HG02798 (cell line): ENCODE data around the gene FBXO17.
"Not testable (repeated sequence)": the region's sequence is repeated elsewhere in the genome, so short reads cannot be mapped to it uniquely, and the experiment has no call there.

ENCODE experiments used
- ATAC-seq: cut with Tn5 transposase; IDR thresholded peaks from one replicate; pipeline ENCODE4 v1.9.1; 2021; ENCODE audit warnings: mild to moderate bottlenecking; ENCODE audit not compliant: unreplicated experiment, poor library complexity

FBXO17 gene

GRCh38 chr19:38985262-38985661 lies 9.7 kb upstream of the FBXO17 start:
- no peak for ATAC-seq

GRCh38 chr19:38980583-38981374 lies 5.2 kb upstream of the FBXO17 start:
- no peak for ATAC-seq

DNA sequence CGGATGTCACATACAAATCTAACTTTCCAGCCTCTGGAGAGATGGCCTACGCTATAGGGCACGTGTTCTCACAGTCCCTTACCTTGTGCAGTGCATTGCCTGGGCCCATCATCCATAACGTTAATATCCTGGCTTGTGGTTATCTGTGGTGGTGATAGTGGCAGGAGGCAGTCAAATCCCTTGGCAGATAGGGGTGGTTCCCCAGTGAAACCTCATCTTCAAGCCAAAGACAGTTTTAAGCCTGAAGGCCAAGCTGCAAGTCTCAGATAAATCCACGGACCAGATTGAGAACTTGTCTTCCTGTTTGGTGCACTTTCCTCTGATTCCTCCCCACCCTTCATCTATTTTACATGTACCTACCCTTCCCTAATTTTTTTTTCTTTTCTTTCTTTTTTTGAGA lies 4.3 kb upstream of the FBXO17 start:
- ATAC-seq: no peak

GRCh38 chr19:38978326-38978689 lies 2.8 kb upstream of the FBXO17 start:
- no peak for ATAC-seq

GRCh38 chr19:38977445-38978325 lies 2.1 kb upstream of the FBXO17 start:
- no peak for ATAC-seq

GRCh38 chr19:38975861-38976271 lies 324 bp upstream of the FBXO17 start:
- ATAC-seq: no peak

DNA sequence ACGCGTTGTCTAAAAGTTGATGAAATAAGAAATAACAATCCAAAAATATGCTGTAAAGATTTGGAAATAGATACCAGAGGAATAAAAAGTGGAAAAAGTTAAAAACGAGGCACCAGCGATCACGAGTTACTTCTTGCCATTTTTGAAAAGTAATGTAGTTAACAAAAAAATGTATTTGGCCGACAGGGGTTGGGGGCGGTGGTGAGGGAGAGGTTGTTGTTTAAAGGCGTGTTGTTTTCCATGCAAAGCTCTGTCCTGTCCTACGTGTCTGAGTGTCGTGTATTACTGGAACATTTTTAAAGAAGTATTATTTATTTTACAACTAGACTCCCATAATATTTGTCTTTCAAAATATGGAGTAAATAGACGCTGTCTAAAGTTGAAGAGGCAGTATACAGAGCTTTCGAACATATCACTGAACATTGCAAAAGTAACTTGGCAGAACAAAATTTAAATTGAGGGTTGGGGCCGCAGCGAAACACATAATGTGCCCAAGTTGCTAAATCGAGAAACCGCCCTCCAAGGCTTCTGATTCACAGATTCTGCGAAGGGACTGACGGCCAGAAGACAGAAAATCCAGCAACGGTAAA lies 823 bp downstream of the FBXO17 start:
- ATAC-seq: no peak

- ATAC-seq: no peak
These were observed 3.9 kb downstream of the FBXO17 start for GRCh38 chr19:38971672-38972071.

DNA sequence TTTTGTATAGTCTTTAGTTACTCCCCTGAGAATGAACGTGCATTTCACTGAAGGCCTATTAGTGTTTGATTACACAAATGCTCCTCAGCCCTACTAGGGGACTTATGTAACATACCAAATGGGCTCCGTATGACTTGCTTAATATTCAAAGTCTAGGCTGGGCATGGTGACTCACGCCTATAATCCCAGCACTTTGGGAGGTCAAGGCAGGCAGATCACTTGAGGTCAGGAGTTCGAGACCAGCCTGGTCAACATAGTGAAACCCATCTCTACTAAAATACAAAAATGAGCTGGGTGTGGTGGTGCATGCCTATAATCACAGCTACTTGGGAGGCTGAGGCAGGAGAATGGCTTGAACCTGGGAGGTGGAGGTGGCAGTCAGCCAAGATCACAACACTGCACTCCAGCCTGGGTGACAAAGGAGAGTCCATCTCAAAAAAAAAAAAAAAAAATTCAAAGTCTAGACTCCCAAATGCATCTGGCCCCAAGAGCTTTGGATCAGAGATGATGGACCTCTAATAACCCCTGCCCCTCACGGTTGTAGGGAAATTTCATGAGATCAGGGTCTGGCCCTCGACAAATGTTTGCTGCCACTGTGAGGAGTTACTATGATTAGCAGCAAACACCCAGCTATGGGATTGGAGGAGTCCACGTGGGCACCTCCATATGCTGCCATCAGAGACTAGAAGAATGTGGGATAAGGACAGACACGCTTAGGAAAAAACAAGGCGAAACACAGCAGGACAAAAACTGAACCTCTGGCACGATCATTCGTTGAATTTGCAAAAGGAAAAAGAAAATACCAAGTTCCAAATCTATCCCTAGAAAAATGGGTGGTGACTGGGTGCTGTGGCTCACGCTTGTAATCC lies 4.6 kb downstream of the FBXO17 start:
- no peak for ATAC-seq

GRCh38 chr19:38966149-38966548 lies 9.4 kb downstream of the FBXO17 start:
- ATAC-seq: not testable (repeated sequence)

GRCh38 chr19:38964738-38965137 lies 10.8 kb downstream of the FBXO17 start:
- no peak for ATAC-seq

DNA sequence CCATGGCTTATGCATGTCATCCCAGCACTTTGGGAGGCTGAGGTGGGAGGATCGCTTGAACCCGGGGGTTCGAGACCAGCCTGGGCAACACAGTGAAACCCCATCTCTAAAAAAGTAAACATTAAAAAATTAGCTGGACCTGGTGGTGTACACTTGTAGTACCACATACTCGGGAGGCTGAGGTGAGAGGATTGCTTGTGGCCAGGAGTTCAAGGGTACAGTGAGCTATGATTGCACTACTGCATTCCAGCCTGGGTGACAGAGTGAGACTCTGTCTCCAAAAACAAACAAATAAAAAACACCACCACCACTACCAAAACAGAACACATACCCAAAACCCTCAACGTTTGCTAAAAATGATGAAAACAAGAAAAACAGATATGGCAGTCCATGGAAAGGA lies 15.9 kb downstream of the FBXO17 start:
- ATAC-seq: no peak

GRCh38 chr19:38958301-38958700 lies 17.2 kb downstream of the FBXO17 start:
- no peak for ATAC-seq

GRCh38 chr19:38956264-38956663 lies 19.3 kb downstream of the FBXO17 start:
- ATAC-seq: no peak

- ATAC-seq: no peak
These were observed 21.9 kb downstream of the FBXO17 start for GRCh38 chr19:38953677-38954076.

GRCh38 chr19:38952395-38953165 lies 23.0 kb downstream of the FBXO17 start:
- no peak for ATAC-seq

GRCh38 chr19:38951187-38951586 lies 24.4 kb downstream of the FBXO17 start:
- ATAC-seq: no peak

DNA sequence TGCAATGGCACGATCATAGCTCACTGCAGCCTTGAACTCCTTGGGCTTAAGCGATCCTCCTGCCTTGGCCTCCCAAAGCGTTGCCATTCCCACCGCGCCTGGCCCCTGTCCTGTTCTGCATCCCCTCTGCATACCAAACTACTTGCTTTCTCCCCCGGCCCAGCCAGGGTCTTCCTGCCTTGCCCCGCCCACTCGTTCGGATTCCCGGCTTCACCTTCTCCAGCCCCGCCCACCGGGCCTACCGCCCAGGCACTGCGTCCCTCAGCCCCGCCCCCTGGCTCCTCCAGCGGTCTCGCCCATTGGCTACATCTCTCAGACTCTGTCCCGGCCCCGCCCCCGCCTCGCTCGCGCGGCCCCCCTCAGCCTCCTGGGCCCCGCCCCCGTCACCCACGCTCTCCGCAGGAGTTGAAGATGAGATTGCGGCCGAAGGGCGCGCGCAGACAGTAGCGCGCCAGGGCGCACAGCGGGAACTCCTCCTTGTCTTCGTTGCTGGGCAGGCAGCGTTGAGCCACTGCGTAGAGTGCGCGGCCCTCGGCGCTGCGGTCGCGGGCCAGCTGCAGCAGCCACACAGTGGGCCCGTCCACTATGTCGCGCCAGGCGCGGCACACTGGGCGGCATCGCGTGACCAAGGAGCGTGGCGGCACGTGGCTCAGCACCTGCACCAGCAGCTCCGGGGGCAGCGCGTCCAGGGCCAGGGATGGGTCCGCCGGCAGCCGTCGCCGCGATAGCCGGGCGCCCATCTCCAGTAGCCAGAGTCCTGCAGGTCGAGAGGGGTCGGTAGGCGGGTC lies 25.8 kb downstream of the FBXO17 start:
- ATAC-seq: no peak
